MM.1S (cell line): ENCODE measurements around the gene AKAP13.

Experiments used
- EZH2phosphoT487 ChIP-seq: fragments of 300-600 bp; sonication (generic); IDR thresholded peaks from 2 replicates; pipeline ENCODE4 v1.6.1; 2018; ENCODE audit warnings: antibody characterized with exemption, low read length
- TF ChIP-seq, protein P1 (sequence below): fragments of 300-600 bp; sonication (generic); IDR thresholded peaks from 2 replicates; pipeline ENCODE4 v1.5.1; 2016; ENCODE audit warnings: antibody characterized with exemption, low read length, mixed read lengths

DNA sequence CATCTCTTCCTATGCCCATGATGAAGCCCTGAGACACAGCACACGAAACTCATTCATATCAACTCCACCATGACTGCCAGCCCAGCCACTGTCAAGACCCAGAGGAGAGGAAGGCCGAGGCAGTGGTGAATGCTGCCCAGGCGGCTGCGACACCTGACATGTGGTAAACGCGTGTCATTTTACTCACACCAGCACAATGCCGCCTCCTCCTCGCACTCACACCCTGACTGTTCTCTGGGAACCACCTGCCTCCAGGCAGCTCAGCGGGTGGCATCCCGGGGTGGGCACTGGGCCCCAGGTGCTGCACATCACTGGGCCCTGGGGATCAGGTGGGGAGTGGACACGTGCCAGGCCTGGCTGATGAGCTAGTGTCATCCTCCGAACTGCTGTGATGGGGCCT lies 392.8 kb downstream of the AKAP13 start:
- TF ChIP-seq, protein P1, sequence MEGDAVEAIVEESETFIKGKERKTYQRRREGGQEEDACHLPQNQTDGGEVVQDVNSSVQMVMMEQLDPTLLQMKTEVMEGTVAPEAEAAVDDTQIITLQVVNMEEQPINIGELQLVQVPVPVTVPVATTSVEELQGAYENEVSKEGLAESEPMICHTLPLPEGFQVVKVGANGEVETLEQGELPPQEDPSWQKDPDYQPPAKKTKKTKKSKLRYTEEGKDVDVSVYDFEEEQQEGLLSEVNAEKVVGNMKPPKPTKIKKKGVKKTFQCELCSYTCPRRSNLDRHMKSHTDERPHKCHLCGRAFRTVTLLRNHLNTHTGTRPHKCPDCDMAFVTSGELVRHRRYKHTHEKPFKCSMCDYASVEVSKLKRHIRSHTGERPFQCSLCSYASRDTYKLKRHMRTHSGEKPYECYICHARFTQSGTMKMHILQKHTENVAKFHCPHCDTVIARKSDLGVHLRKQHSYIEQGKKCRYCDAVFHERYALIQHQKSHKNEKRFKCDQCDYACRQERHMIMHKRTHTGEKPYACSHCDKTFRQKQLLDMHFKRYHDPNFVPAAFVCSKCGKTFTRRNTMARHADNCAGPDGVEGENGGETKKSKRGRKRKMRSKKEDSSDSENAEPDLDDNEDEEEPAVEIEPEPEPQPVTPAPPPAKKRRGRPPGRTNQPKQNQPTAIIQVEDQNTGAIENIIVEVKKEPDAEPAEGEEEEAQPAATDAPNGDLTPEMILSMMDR = no peak
- no peak for TF ChIP-seq EZH2phosphoT487
